ENCODE results near the gene SLC16A3.
"Not testable (repeated sequence)": the region's sequence is repeated elsewhere in the genome, so short reads cannot be mapped to it uniquely, and the experiment has no call there.

The SLC16A3 gene

GRCh38 chr17:82256242-82256885 lies 27.5 kb downstream of the SLC16A3 start:
- Histone ChIP-seq H2AFZ (ENCODE audit: low read depth) (no peak overlapping the region), H3K4me3 (IDR thresholded peaks at IDR 0.05; ENCODE audit: insufficient read depth, low read depth, low read length) (no peak overlapping the region), H3K4me1 (ENCODE audit: low read depth, poor library complexity, severe bottlenecking) (no peaks in the 10 kb centered on the region), H3K4me2 (no peak overlapping the region), H3K36me3 (ENCODE audit: insufficient read depth) (peaks cover 15% of the 10 kb centered on the region; the same call in 1 of the 2 replicates), H3K27ac (no peak overlapping the region), H4K20me1 (ENCODE audit: insufficient read depth) (no peaks in the 10 kb centered on the region), H3K27me3 (ENCODE audit: insufficient read depth, low read depth) (no peaks in the 10 kb centered on the region), H3K79me2 (ENCODE audit: insufficient read depth, low read depth) (peaks cover 21% of the 10 kb centered on the region; the same call in 1 of the 2 replicates), H3K9ac (no peak overlapping the region)
- TF ChIP-seq CTCF (conservative IDR thresholded peaks at IDR 0.05; ENCODE audit: low read depth, low read length) = no peak

- H3K9ac ChIP-seq = no peak overlapping the region
- no peak for TF ChIP-seq CTCF (conservative IDR thresholded peaks at IDR 0.05; ENCODE audit: low read depth, low read length)
- peaks cover 10% of the 10 kb centered on the region; the same call in 1 of the 2 replicates for H3K36me3 ChIP-seq (ENCODE audit: insufficient read depth)
- no peak overlapping the region for H3K4me3 ChIP-seq (IDR thresholded peaks at IDR 0.05; ENCODE audit: insufficient read depth, low read depth, low read length)
- no peaks in the 10 kb centered on the region for H3K4me1 ChIP-seq (ENCODE audit: low read depth, poor library complexity, severe bottlenecking)
- no peaks in the 10 kb centered on the region for H4K20me1 ChIP-seq (ENCODE audit: insufficient read depth)
- no peak overlapping the region for H2AFZ ChIP-seq (ENCODE audit: low read depth)
- H3K27ac ChIP-seq = no peak overlapping the region
- H3K27me3 ChIP-seq (ENCODE audit: insufficient read depth, low read depth) = no peaks in the 10 kb centered on the region
- peaks cover 21% of the 10 kb centered on the region; the same call in 1 of the 2 replicates for H3K79me2 ChIP-seq (ENCODE audit: insufficient read depth, low read depth)
- H3K4me2 ChIP-seq = no peak overlapping the region
Measured at GRCh38 chr17:82257473-82257872, 28.6 kb downstream of the SLC16A3 start.

- Histone ChIP-seq H3K4me2 (no peak overlapping the region), H3K4me3 (IDR thresholded peaks at IDR 0.05; ENCODE audit: insufficient read depth, low read depth, low read length) (no peak overlapping the region), H4K20me1 (ENCODE audit: insufficient read depth) (no peaks in the 10 kb centered on the region), H3K4me1 (ENCODE audit: low read depth, poor library complexity, severe bottlenecking) (no peaks in the 10 kb centered on the region), H3K27me3 (ENCODE audit: insufficient read depth, low read depth) (no peaks in the 10 kb centered on the region), H2AFZ (ENCODE audit: low read depth) (no peak overlapping the region), H3K79me2 (ENCODE audit: insufficient read depth, low read depth) (peaks cover 21% of the 10 kb centered on the region; the same call in 1 of the 2 replicates), H3K27ac (no peak overlapping the region), H3K9ac (no peak overlapping the region), H3K36me3 (ENCODE audit: insufficient read depth) (peaks cover 10% of the 10 kb centered on the region; the same call in 1 of the 2 replicates)
- no peak for TF ChIP-seq CTCF (conservative IDR thresholded peaks at IDR 0.05; ENCODE audit: low read depth, low read length)
Measured at GRCh38 chr17:82258555-82258954, 29.7 kb downstream of the SLC16A3 start.

- peaks cover 25% of the 10 kb centered on the region; the same call in 1 of the 2 replicates for H3K36me3 ChIP-seq (ENCODE audit: insufficient read depth)
- H2AFZ ChIP-seq (ENCODE audit: low read depth); H4K20me1 ChIP-seq (ENCODE audit: insufficient read depth); H3K4me2 ChIP-seq; H3K4me1 ChIP-seq (ENCODE audit: low read depth, poor library complexity, severe bottlenecking); H3K27ac ChIP-seq; H3K27me3 ChIP-seq (ENCODE audit: insufficient read depth, low read depth); H3K9ac ChIP-seq; H3K4me3 ChIP-seq (IDR thresholded peaks at IDR 0.05; ENCODE audit: insufficient read depth, low read depth, low read length): not testable (repeated sequence)
- H3K79me2 ChIP-seq (ENCODE audit: insufficient read depth, low read depth) = peaks cover 26% of the 10 kb centered on the region; the same call in 1 of the 2 replicates
Measured at GRCh38 chr17:82259972-82260961, 31.4 kb downstream of the SLC16A3 start.

All from KMS-11 (cell line).